H9 (cell line): ENCODE measurements around the gene MRPL2. TPM values are rescaled to one million over a fixed set of nuclear protein-coding genes. Genes with fewer than 3 reads are reported as not detected.

Experiments used
- DNase-seq: peaks from one replicate; pipeline ENCODE4 v3.0.0-alpha.2; 2017
- H2AFZ ChIP-seq: one replicate; pipeline ENCODE4 v1.6.1; 2013; ENCODE audit warnings: mild to moderate bottlenecking, low read length, control low read depth, moderate library complexity
- H2AK5ac ChIP-seq: 2 replicates; pipeline ENCODE4 v1.6.1; 2013; ENCODE audit warnings: low read length, control low read depth, mixed read lengths; ENCODE audit not compliant: insufficient read length
- H2BK120ac ChIP-seq: one replicate; pipeline ENCODE4 v1.6.1; 2013; ENCODE audit warnings: low read depth, mild to moderate bottlenecking, low read length, control low read depth, inconsistent platforms; ENCODE audit not compliant: poor library complexity, severe bottlenecking
- H2BK12ac ChIP-seq: 2 replicates; pipeline ENCODE4 v1.6.1; 2013; ENCODE audit warnings: low read length, control low read depth, mixed read lengths, low read depth; ENCODE audit not compliant: insufficient read length
- H2BK15ac ChIP-seq: 2 replicates; pipeline ENCODE4 v1.6.1; 2013; ENCODE audit warnings: low read depth, low read length, control low read depth
- H2BK20ac ChIP-seq: one replicate; pipeline ENCODE4 v1.6.1; 2013; ENCODE audit warnings: low read depth, mild to moderate bottlenecking, low read length, control low read depth, inconsistent platforms; ENCODE audit not compliant: poor library complexity, severe bottlenecking
- H2BK5ac ChIP-seq: 2 replicates; pipeline ENCODE4 v1.6.1; 2013; ENCODE audit warnings: low read length, control low read depth, mixed read lengths; ENCODE audit not compliant: insufficient read length
- H3K14ac ChIP-seq: 2 replicates; pipeline ENCODE4 v1.6.1; 2013; ENCODE audit warnings: low read length, control low read depth; ENCODE audit not compliant: insufficient read depth
- H3K18ac ChIP-seq: 2 replicates; pipeline ENCODE4 v1.6.1; 2013; ENCODE audit warnings: low read depth, mild to moderate bottlenecking, mixed read lengths, low read length, control low read depth; ENCODE audit not compliant: insufficient read length
- H3K23ac ChIP-seq: 2 replicates; pipeline ENCODE4 v1.6.1; 2013; ENCODE audit warnings: low read length, control low read depth, mixed read lengths, low read depth; ENCODE audit not compliant: insufficient read length
- H3K23me2 ChIP-seq: 2 replicates; pipeline ENCODE4 v1.6.1; 2013; ENCODE audit warnings: low read depth, mild to moderate bottlenecking, mixed read lengths, low read length, control low read depth; ENCODE audit not compliant: insufficient read length, poor library complexity, severe bottlenecking
- H3K27ac ChIP-seq: 2 replicates; pipeline ENCODE4 v1.5.1; 2013; ENCODE audit warnings: low read length, control low read depth, mixed read lengths, low read depth; ENCODE audit not compliant: insufficient read length
- H3K27me3 ChIP-seq: 2 replicates; pipeline ENCODE4 v1.6.1; 2013; ENCODE audit warnings: low read length, control low read depth, inconsistent platforms; ENCODE audit not compliant: insufficient read depth
- H3K4ac ChIP-seq: 2 replicates; pipeline ENCODE4 v1.6.1; 2013; ENCODE audit warnings: low read depth, mild to moderate bottlenecking, control low read depth, inconsistent platforms, low read length, moderate library complexity
- H3K4me1 ChIP-seq: 2 replicates; pipeline ENCODE4 v1.6.1; 2013; ENCODE audit warnings: low read length, control low read depth, inconsistent platforms; ENCODE audit not compliant: insufficient read depth
- H3K4me2 ChIP-seq: 2 replicates; pipeline ENCODE4 v1.6.1; 2013; ENCODE audit warnings: low read length, control low read depth, mixed read lengths; ENCODE audit not compliant: insufficient read length, insufficient read depth
- H3K56ac ChIP-seq: 2 replicates; pipeline ENCODE4 v1.6.1; 2013; ENCODE audit warnings: low read depth, mild to moderate bottlenecking, mixed read lengths, low read length, control low read depth; ENCODE audit not compliant: insufficient read length
- H3K79me1 ChIP-seq: 2 replicates; pipeline ENCODE4 v1.6.1; 2013; ENCODE audit warnings: low read depth, mild to moderate bottlenecking, moderate library complexity, low read length, control low read depth, inconsistent platforms; ENCODE audit not compliant: insufficient read depth, poor library complexity, severe bottlenecking
- H3K79me2 ChIP-seq: 2 replicates; pipeline ENCODE4 v1.6.1; 2013; ENCODE audit warnings: low read length, control low read depth, inconsistent platforms; ENCODE audit not compliant: insufficient read depth
- H3K9ac ChIP-seq: 2 replicates; pipeline ENCODE4 v1.6.1; 2013; ENCODE audit warnings: low read length, control low read depth, mixed read lengths; ENCODE audit not compliant: insufficient read length; ENCODE audit errors: extremely low read depth
- H3K9me3 ChIP-seq: one replicate; pipeline ENCODE4 v1.6.1; 2013; ENCODE audit warnings: low read depth, low read length, inconsistent platforms; ENCODE audit not compliant: control insufficient read depth
- H3T11ph ChIP-seq: one replicate; pipeline ENCODE4 v1.6.1; 2013; ENCODE audit warnings: mild to moderate bottlenecking, low read length, control low read depth, inconsistent platforms
- H4K20me1 ChIP-seq: one replicate; pipeline ENCODE4 v1.6.1; 2013; ENCODE audit not compliant: control insufficient read depth, insufficient read length, insufficient read depth
- H4K5ac ChIP-seq: 2 replicates; pipeline ENCODE4 v1.6.1; 2013; ENCODE audit warnings: low read depth, mild to moderate bottlenecking, mixed read lengths, low read length, control low read depth; ENCODE audit not compliant: insufficient read length
- H4K8ac ChIP-seq: replicated peaks from 2 replicates; pipeline ENCODE4 v1.6.1; 2013; ENCODE audit warnings: low read length, control low read depth, mixed read lengths, low read depth; ENCODE audit not compliant: insufficient read length
- H4K91ac ChIP-seq: 2 replicates; pipeline ENCODE4 v1.6.1; 2013; ENCODE audit warnings: low read depth, mild to moderate bottlenecking, moderate library complexity, mixed read lengths, low read length, control low read depth; ENCODE audit not compliant: insufficient read length
- H3K27ac Mint-ChIP-seq, 3 experiments: 2 replicates in 2 of 3; 3 replicates in 1 of 3; pipeline ENCODE4 v1.8.0; 2020 to 2021; ENCODE audit warnings: mixed read lengths in 3 of 3, mild to moderate bottlenecking in 1 of 3, moderate library complexity in 1 of 3
- H3K27me3 Mint-ChIP-seq: 2 replicates; pipeline ENCODE4 v1.8.0; 2021; ENCODE audit warnings: low read depth, mild to moderate bottlenecking, moderate library complexity, mixed read lengths
- H3K36me3 Mint-ChIP-seq, 3 experiments: 2 replicates in 2 of 3; 3 replicates in 1 of 3; pipeline ENCODE4 v1.8.0; 2020 to 2021; ENCODE audit warnings: low read depth in 3 of 3, mixed read lengths in 3 of 3; ENCODE audit not compliant: insufficient read depth in 1 of 3
- H3K4me1 Mint-ChIP-seq, 2 experiments: 2 replicates each; pipeline ENCODE4 v1.8.0; 2020; ENCODE audit warnings: mixed read lengths in 2 of 2
- H3K4me3 Mint-ChIP-seq, 2 experiments: 2 replicates in 1 of 2; 3 replicates in 1 of 2; pipeline ENCODE4 v1.8.0; 2020 to 2021; ENCODE audit warnings: mild to moderate bottlenecking in 2 of 2, mixed read lengths in 2 of 2, moderate library complexity in 1 of 2
- H3K9me3 Mint-ChIP-seq, 2 experiments: 2 replicates in 1 of 2; 3 replicates in 1 of 2; pipeline ENCODE4 v1.8.0; 2020; ENCODE audit warnings: mild to moderate bottlenecking in 2 of 2, mixed read lengths in 2 of 2, moderate library complexity in 1 of 2
- CTCF ChIP-seq: fragments of 200-600 bp; sonication (generic); conservative IDR thresholded peaks from 3 replicates; pipeline ENCODE4 v1.8.0; 2021; ENCODE audit warnings: antibody characterized with exemption, mild to moderate bottlenecking
- WGBS: extraction: QIAGEN DNeasy Blood & Tissue Kit; methylation state at CpG from one replicate; pipeline ENCODE4 v1.1.7; 2013; ENCODE audit warnings: missing lambda C conversion rate, low lambda C conversion rate, mixed read lengths; ENCODE audit not compliant: insufficient read length; ENCODE audit errors: extremely low coverage; 5-methylcytosine and 5-hydroxymethylcytosine counted together
- total RNA-seq: library from RNA; stranded (reverse); gene quantifications from 2 replicates; pipeline ENCODE4 v1.2.1, GENCODE V29; 2021

The MRPL2 gene
- total RNA-seq, 1 experiment from 2014 or later = 74.4 TPM

GRCh38 chr6:43062818-43063217 is 3.6 kb upstream of the MRPL2 start:
- Histone ChIP-seq H4K5ac (no peak overlapping the region), H3K4ac (no peak overlapping the region), H3T11ph (no peak overlapping the region), H3K9me3 (no peaks in the 10 kb centered on the region), H3K18ac (no peak overlapping the region), H3K79me1 (peaks cover 3% of the 10 kb centered on the region), H3K27me3 (no peaks in the 10 kb centered on the region), H3K23ac (no peak overlapping the region), H4K8ac (no peak overlapping the region), H2BK12ac (no peak overlapping the region), H3K14ac (no peak overlapping the region), H3K23me2 (no peaks in the 10 kb centered on the region), H3K79me2 (peaks cover 9% of the 10 kb centered on the region; the same call in 1 of the 2 replicates), H2AFZ (no peak overlapping the region), H2BK20ac (no peak overlapping the region), H2BK120ac (no peak overlapping the region), H4K91ac (no peak overlapping the region), H3K56ac (no peak overlapping the region), H3K27ac (no peak overlapping the region), H2BK5ac (no peak overlapping the region), H3K4me2 (no peak overlapping the region), H2BK15ac (no peak overlapping the region), H4K20me1 (no peaks in the 10 kb centered on the region), H3K9ac (no peak overlapping the region), H2AK5ac (no peak overlapping the region), H3K4me1 (0 out of 2 replicates have a peak, but pooled peaks cover 4% of the 10 kb centered on the region)
- no peak overlapping the region for H3K4me3 Mint-ChIP-seq
- H3K27me3 Mint-ChIP-seq = no peaks in the 10 kb centered on the region
- H3K36me3 Mint-ChIP-seq = peaks cover 8 to 26% (median 17%) of the 10 kb centered on the region in 3 experiments; a peak in 6 of 7 replicates
- no CpG with 5 or more reads among the region's 12 CpGs for WGBS
- H3K9me3 Mint-ChIP-seq = no peaks in the 10 kb centered on the region
- H3K27ac Mint-ChIP-seq = no peak overlapping the region
- TF ChIP-seq CTCF = no peak
- H3K4me1 Mint-ChIP-seq = peaks cover 16 to 22% of the 10 kb centered on the region in 2 experiments
- no peak for DNase-seq
